Common myeloid progenitor, CD34-positive (primary cell): ENCODE data around the gene COL27A1.

Source experiments
- CTCF ChIA-PET: fragments of 350-600 bp; sonication (Branson Sonifier 250); formaldehyde crosslinking; loops from one replicate; lab custom pipeline; 2021; ENCODE audit warnings: antibody characterized with exemption; lab: Charles Lee
- POLR2A ChIA-PET: fragments of 350-600 bp; sonication (Branson Sonifier 250); formaldehyde crosslinking; loops from one replicate; lab custom pipeline; 2021; ENCODE audit warnings: antibody characterized with exemption; lab: Charles Lee
- DNase-seq, 3 donors: peaks; one replicate each; pipeline versions ENCODE4 v3.0.0 to v3.0.0-alpha.2; 2013
- H3K27ac ChIP-seq, 2 experiments: 1 replicate in 1 of 2; 2 replicates in 1 of 2; pipeline ENCODE4 v1.7.0; 2013; ENCODE audit warnings: inconsistent platforms in 2 of 2, low read length in 2 of 2, mild to moderate bottlenecking in 2 of 2, low read depth in 1 of 2, moderate library complexity in 1 of 2; ENCODE audit not compliant: severe bottlenecking in 2 of 2, insufficient read depth in 1 of 2, poor library complexity in 1 of 2
- H3K27me3 ChIP-seq, 5 experiments: replicated peaks in 2 of 5; 1 replicate in 3 of 5; 2 replicates in 2 of 5; pipeline versions ENCODE4 v1.6.1 to v1.7.0; 2013; ENCODE audit warnings: low read length in 4 of 5, mild to moderate bottlenecking in 2 of 5, moderate library complexity in 2 of 5, inconsistent platforms in 1 of 5; ENCODE audit not compliant: insufficient read depth in 5 of 5, control insufficient read depth in 4 of 5
- H3K36me3 ChIP-seq, 4 experiments: 1 replicate in 2 of 4; 2 replicates in 2 of 4; pipeline versions ENCODE4 v1.6.1 to v1.7.0; 2013; ENCODE audit warnings: low read length in 3 of 4, control low read depth in 1 of 4, mild to moderate bottlenecking in 1 of 4; ENCODE audit not compliant: control insufficient read depth in 4 of 4, insufficient read depth in 4 of 4
- H3K4me1 ChIP-seq, 4 experiments: 1 replicate in 3 of 4; 2 replicates in 1 of 4; pipeline versions ENCODE4 v1.6.1 to v1.7.1; 2013; ENCODE audit warnings: low read length in 3 of 4, mild to moderate bottlenecking in 3 of 4, control low read depth in 1 of 4, inconsistent platforms in 1 of 4, moderate library complexity in 1 of 4; ENCODE audit not compliant: control insufficient read depth in 4 of 4, insufficient read depth in 4 of 4; ENCODE audit errors: control extremely low read depth in 1 of 4
- H3K4me3 ChIP-seq, 7 experiments: 1 replicate in 4 of 7; 2 replicates in 3 of 7; pipeline versions ENCODE4 v1.5.1 to v1.7.0; 2013; ENCODE audit warnings: mild to moderate bottlenecking in 7 of 7, low read length in 6 of 7, moderate library complexity in 6 of 7, inconsistent platforms in 2 of 7, low read depth in 2 of 7, control low read depth in 1 of 7; ENCODE audit not compliant: insufficient read depth in 4 of 7, control insufficient read depth in 1 of 7; ENCODE audit errors: extremely low read depth in 1 of 7
- H3K9me3 ChIP-seq, 5 experiments: 1 replicate in 4 of 5; 2 replicates in 1 of 5; pipeline versions ENCODE4 v1.6.1 to v1.7.1; 2013; ENCODE audit warnings: low read length in 4 of 5, mild to moderate bottlenecking in 2 of 5, inconsistent platforms in 1 of 5, low read depth in 1 of 5, moderate library complexity in 1 of 5; ENCODE audit not compliant: control insufficient read depth in 4 of 5, insufficient read depth in 2 of 5; ENCODE audit errors: control extremely low read depth in 1 of 5
- WGBS: methylation state at CpG from one replicate; pipeline ENCODE4 v1.1.5; 2013; ENCODE audit not compliant: insufficient coverage; 5-methylcytosine and 5-hydroxymethylcytosine counted together

The COL27A1 gene

GRCh38 chr9:114180696-114181606 is 25.6 kb downstream of the COL27A1 start:
- no peak overlapping the region for H3K27ac ChIP-seq
- no peak overlapping the region for H3K4me3 ChIP-seq
- CTCF ChIA-PET: interaction anchor here (0.9 kb wide), 1 partner anchor 17 kb away, joined by 4 read pairs; no protein-coding TSS in a partner anchor

DNA sequence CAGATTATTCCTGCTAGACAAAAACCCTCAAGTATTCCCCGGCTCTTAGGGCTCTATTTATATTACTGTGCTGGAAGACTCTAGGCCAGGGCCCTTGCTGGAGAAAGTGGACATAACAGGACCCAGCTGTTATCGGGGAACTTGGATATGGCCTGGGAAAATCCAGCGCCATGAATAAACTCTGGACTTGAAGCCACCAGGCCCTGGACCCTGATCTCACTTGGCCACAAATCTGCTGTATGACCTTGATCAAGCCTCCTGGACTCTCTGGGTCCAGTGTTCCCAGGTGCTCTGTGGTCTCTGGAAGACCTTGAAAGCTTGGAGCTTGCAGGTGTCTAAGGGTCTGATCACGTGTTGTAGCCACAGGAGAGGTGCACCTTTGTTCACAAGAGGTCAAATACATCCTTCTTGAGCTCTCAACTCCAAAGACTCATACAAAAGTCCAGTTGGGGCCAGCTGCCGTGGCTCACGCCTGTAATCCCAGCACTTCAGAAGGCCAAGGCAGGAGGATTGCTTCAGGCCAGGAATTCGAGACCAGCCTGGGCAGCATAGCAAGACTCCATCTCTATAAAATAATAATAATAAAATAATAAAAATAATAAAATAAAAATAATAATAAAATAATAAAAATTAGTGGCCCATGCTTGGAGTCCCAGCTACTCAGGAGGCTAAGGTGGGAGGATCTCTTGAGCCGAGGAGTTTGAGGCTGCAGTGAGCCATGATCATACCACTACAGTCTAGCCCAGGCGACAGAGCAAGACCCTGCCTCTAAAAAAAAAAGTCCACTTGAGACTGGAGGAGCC is 26.5 kb downstream of the COL27A1 start:
- H3K27ac ChIP-seq: no peak overlapping the region
- 100% methylated on average over 6 of the region's 9 CpGs for WGBS
- H3K27me3 ChIP-seq: peaks cover 0 to 6% (median 0%) of the 10 kb centered on the region in 5 experiments
- no peaks in the 10 kb centered on the region for H3K36me3 ChIP-seq
- DNase-seq: no peak
- no peak overlapping the region for H3K4me3 ChIP-seq
- no peaks in the 10 kb centered on the region for H3K4me1 ChIP-seq
- ChIA-PET CTCF (no interaction called here), POLR2A (no interaction called here)
- no peaks in the 10 kb centered on the region for H3K9me3 ChIP-seq

More at GRCh38 chr9:114180696-114181606, 25.6 kb downstream of the COL27A1 start:
- H3K36me3 ChIP-seq: no peaks in the 10 kb centered on the region
- H3K9me3 ChIP-seq: no peaks in the 10 kb centered on the region
- WGBS: 77% methylated on average over 10 of the region's 14 CpGs
- POLR2A ChIA-PET: no interaction called here
- peaks cover 0 to 6% (median 0%) of the 10 kb centered on the region in 5 experiments for H3K27me3 ChIP-seq
- no peak for DNase-seq
- H3K4me1 ChIP-seq: no peaks in the 10 kb centered on the region

DNA sequence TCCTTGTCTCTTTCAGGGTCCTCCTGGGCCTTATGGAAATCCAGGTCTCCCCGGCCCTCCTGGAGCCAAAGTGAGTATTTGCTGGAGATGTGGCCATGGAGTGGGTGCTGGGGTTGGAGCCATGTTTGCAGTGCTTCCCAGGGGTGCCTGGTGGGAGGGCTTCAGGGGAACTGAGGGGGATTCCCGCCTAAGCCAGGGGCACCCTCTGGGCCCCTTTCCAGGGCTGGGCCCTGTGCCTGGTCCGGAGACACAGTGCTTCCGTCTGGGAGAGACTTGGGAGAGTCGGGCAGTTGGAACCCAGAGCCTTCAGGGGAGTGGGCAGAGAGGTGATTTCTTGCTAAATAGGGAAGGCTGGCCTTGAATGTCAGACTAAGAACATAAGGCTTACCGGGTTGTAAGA is 27.7 kb downstream of the COL27A1 start:
- POLR2A ChIA-PET: no interaction called here
- H3K27me3 ChIP-seq: no peaks in the 10 kb centered on the region
- no peaks in the 10 kb centered on the region for H3K9me3 ChIP-seq
- no peaks in the 10 kb centered on the region for H3K36me3 ChIP-seq
- no peak for DNase-seq
- no peaks in the 10 kb centered on the region for H3K4me1 ChIP-seq
- CTCF ChIA-PET: no interaction called here
- no peak overlapping the region for H3K4me3 ChIP-seq
- WGBS: 94% methylated on average over 6 of the region's 6 CpGs
- no peak overlapping the region for H3K27ac ChIP-seq

DNA sequence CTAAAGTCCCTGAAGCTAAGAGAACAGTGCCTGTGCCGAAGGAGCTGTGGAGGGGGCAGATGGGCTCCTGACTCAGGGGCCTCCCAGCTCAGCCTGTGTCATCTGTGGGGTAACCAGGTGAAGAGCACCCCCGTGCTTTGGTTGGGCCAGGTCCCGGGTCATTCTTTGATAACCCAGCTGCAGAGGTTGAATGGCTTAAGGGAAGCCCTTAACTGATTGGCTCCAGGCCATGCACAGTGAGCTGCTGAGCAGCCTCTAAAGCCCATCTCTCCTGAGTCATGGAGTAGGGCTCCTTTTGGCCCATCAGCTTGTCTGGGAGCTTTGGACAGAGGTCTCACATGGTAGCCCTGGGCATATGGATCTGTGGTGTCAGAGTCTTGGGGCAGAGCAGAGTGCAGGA is 28.7 kb downstream of the COL27A1 start:
- no peaks in the 10 kb centered on the region for H3K36me3 ChIP-seq

GRCh38 chr9:114184866-114185265 is 29.5 kb downstream of the COL27A1 start:
- no peak overlapping the region for H3K4me3 ChIP-seq
- WGBS: 100% methylated on average over 2 of the region's 2 CpGs
- H3K36me3 ChIP-seq: no peaks in the 10 kb centered on the region
- ChIA-PET POLR2A (no interaction called here), CTCF (no interaction called here)
- H3K27ac ChIP-seq: no peak overlapping the region
- H3K9me3 ChIP-seq: peaks cover 0 to under 1% (median 0%) of the 10 kb centered on the region in 5 experiments
- H3K27me3 ChIP-seq: no peaks in the 10 kb centered on the region
- DNase-seq: peak in 1 of 3 donors; percentile 7
- H3K4me1 ChIP-seq: no peaks in the 10 kb centered on the region

More for the DNA sequence above, 28.7 kb downstream of the COL27A1 start:
- Histone ChIP-seq H3K27me3 (no peaks in the 10 kb centered on the region), H3K4me1 (no peaks in the 10 kb centered on the region), H3K9me3 (no peaks in the 10 kb centered on the region), H3K4me3 (no peak overlapping the region), H3K27ac (no peak overlapping the region)
- ChIA-PET CTCF (no interaction called here), POLR2A (no interaction called here)
- DNase-seq: peak in 2 of 3 donors; percentile 8 to 10
- 79% methylated on average over 3 of the region's 3 CpGs for WGBS

- Histone ChIP-seq H3K27ac (no peak overlapping the region), H3K9me3 (peaks cover 0 to 9% (median 2%) of the 10 kb centered on the region in 5 experiments), H3K4me3 (no peak overlapping the region), H3K4me1 (no peaks in the 10 kb centered on the region), H3K36me3 (no peaks in the 10 kb centered on the region), H3K27me3 (no peaks in the 10 kb centered on the region)
- POLR2A ChIA-PET: no interaction called here
- no peak for DNase-seq
- CTCF ChIA-PET: interaction anchor here (0.5 to 1.7 kb wide), 2 partner anchors 103 to 1308 kb away, joined by 3 to 5 read pairs; no protein-coding TSS in a partner anchor
- WGBS: 88% methylated on average over 7 of the region's 11 CpGs
Measured at GRCh38 chr9:114185570-114186490, 30.5 kb downstream of the COL27A1 start.
